ENCODE data around the gene YWHAG.

Gene YWHAG

GRCh38 chr7:76301000-76301399 is 57.8 kb downstream of the YWHAG start:
- TF ChIP-seq HDGF (IDR thresholded peaks at IDR 0.05; ENCODE audit: borderline replicate concordance), result no peak
- no peak for TF ChIP-seq FOXA1 (IDR thresholded peaks at IDR 0.05)
- TF ChIP-seq ELF4 (IDR thresholded peaks at IDR 0.05), result no peak
- no peak for TF ChIP-seq LEF1 (IDR thresholded peaks at IDR 0.05; ENCODE audit: borderline replicate concordance)
- no peak for TF ChIP-seq CTBP1 (IDR thresholded peaks at IDR 0.05; ENCODE audit: borderline replicate concordance)
- TF ChIP-seq ZNF384 (IDR thresholded peaks at IDR 0.05), result no peak
- TF ChIP-seq SP1 (IDR thresholded peaks at IDR 0.05), result no peak
- TF ChIP-seq L3MBTL2 (conservative IDR thresholded peaks at IDR 0.05), result no peak
- TF ChIP-seq BHLHE40 (IDR thresholded peaks at IDR 0.05; ENCODE audit: borderline replicate concordance), result no peak
- TF ChIP-seq TARDBP (IDR thresholded peaks at IDR 0.05), result no peak
- TF ChIP-seq, protein P1, sequence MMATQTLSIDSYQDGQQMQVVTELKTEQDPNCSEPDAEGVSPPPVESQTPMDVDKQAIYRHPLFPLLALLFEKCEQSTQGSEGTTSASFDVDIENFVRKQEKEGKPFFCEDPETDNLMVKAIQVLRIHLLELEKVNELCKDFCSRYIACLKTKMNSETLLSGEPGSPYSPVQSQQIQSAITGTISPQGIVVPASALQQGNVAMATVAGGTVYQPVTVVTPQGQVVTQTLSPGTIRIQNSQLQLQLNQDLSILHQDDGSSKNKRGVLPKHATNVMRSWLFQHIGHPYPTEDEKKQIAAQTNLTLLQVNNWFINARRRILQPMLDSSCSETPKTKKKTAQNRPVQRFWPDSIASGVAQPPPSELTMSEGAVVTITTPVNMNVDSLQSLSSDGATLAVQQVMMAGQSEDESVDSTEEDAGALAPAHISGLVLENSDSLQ (IDR thresholded peaks at IDR 0.05), result no peak
- no peak for TF ChIP-seq ARNT (IDR thresholded peaks at IDR 0.05)
- TF ChIP-seq FOXK2 (IDR thresholded peaks at IDR 0.05), result no peak
- TF ChIP-seq SUZ12 (IDR thresholded peaks at IDR 0.05), result no peak
- no peak for TF ChIP-seq NFRKB (IDR thresholded peaks at IDR 0.05)
- no peak for TF ChIP-seq FOXM1 (IDR thresholded peaks at IDR 0.05; ENCODE audit: borderline replicate concordance)
- ChIA-PET CTCF (no interaction called here), POLR2A (no interaction called here)
- DNase-seq (ENCODE audit: extremely low spot score), result no peak

DNA sequence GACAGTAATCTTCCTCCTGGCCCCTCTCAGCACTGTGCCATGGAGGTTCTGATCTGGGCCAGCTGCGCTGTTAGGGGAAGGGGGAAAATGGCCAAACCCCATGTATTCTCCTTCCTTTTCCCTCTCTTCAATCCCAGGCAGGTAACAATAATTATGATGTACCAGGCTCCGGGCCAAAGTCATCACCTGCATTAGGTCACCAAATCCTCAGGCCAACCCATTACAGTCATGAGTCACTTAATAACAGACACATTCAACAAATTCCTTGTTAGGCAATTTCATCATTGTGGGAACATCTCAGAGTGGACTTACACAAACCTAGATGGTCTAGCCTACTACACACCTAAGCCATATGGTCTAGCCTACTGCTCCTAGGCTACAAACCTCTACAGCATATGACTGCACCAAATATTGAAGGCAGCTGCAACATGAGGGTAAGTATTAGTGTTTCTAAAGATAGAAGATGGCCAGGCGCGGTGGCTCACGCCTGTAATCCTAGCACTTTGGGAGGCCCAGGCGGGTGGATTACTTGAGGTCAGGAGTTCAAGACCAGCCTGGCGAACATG is 58.5 kb downstream of the YWHAG start:
- no peak for DNase-seq (ENCODE audit: extremely low spot score)
- TF ChIP-seq ZNF384 (IDR thresholded peaks at IDR 0.05), result no peak
- TF ChIP-seq BHLHE40 (IDR thresholded peaks at IDR 0.05; ENCODE audit: borderline replicate concordance), result no peak
- no peak for TF ChIP-seq FOXA1 (IDR thresholded peaks at IDR 0.05)
- no peak for TF ChIP-seq LEF1 (IDR thresholded peaks at IDR 0.05; ENCODE audit: borderline replicate concordance)
- TF ChIP-seq, protein P1 (IDR thresholded peaks at IDR 0.05), result no peak
- no peak for TF ChIP-seq SP1 (IDR thresholded peaks at IDR 0.05)
- no peak for TF ChIP-seq SUZ12 (IDR thresholded peaks at IDR 0.05)
- no peak for TF ChIP-seq CTBP1 (IDR thresholded peaks at IDR 0.05; ENCODE audit: borderline replicate concordance)
- TF ChIP-seq TARDBP (IDR thresholded peaks at IDR 0.05), result no peak
- no peak for TF ChIP-seq ARNT (IDR thresholded peaks at IDR 0.05)
- no peak for TF ChIP-seq HDGF (IDR thresholded peaks at IDR 0.05; ENCODE audit: borderline replicate concordance)
- no peak for TF ChIP-seq ELF4 (IDR thresholded peaks at IDR 0.05)
- TF ChIP-seq L3MBTL2 (conservative IDR thresholded peaks at IDR 0.05), result no peak
- TF ChIP-seq FOXK2 (IDR thresholded peaks at IDR 0.05), result no peak
- TF ChIP-seq FOXM1 (IDR thresholded peaks at IDR 0.05; ENCODE audit: borderline replicate concordance), result no peak
- TF ChIP-seq NFRKB (IDR thresholded peaks at IDR 0.05), result no peak
- CTCF ChIA-PET, result no interaction called here
- POLR2A ChIA-PET, result no interaction called here

- no peak for DNase-seq (ENCODE audit: extremely low spot score)
- no peak for TF ChIP-seq BHLHE40 (IDR thresholded peaks at IDR 0.05; ENCODE audit: borderline replicate concordance)
- TF ChIP-seq FOXK2 (IDR thresholded peaks at IDR 0.05), result no peak
- TF ChIP-seq ARNT (IDR thresholded peaks at IDR 0.05), result no peak
- TF ChIP-seq LEF1 (IDR thresholded peaks at IDR 0.05; ENCODE audit: borderline replicate concordance), result no peak
- TF ChIP-seq SP1 (IDR thresholded peaks at IDR 0.05), result no peak
- TF ChIP-seq, protein P1 (IDR thresholded peaks at IDR 0.05), result no peak
- TF ChIP-seq FOXM1 (IDR thresholded peaks at IDR 0.05; ENCODE audit: borderline replicate concordance), result no peak
- TF ChIP-seq TARDBP (IDR thresholded peaks at IDR 0.05), result no peak
- TF ChIP-seq HDGF (IDR thresholded peaks at IDR 0.05; ENCODE audit: borderline replicate concordance), result no peak
- TF ChIP-seq NFRKB (IDR thresholded peaks at IDR 0.05), result no peak
- no peak for TF ChIP-seq ELF4 (IDR thresholded peaks at IDR 0.05)
- TF ChIP-seq SUZ12 (IDR thresholded peaks at IDR 0.05), result no peak
- TF ChIP-seq FOXA1 (IDR thresholded peaks at IDR 0.05), result no peak
- TF ChIP-seq CTBP1 (IDR thresholded peaks at IDR 0.05; ENCODE audit: borderline replicate concordance), result no peak
- TF ChIP-seq L3MBTL2 (conservative IDR thresholded peaks at IDR 0.05), result no peak
- TF ChIP-seq ZNF384 (IDR thresholded peaks at IDR 0.05), result no peak
- ChIA-PET POLR2A (interaction anchor here (0.8 kb wide), 1 partner anchor 130 kb away, joined by 3 read pairs; no protein-coding TSS in a partner anchor), CTCF (interaction anchor here (0.6 to 1.3 kb wide), 3 partner anchors 16 to 96 kb away, joined by 3 to 4 read pairs (median 4); no protein-coding TSS in a partner anchor)
Measured at GRCh38 chr7:76296743-76297740, 61.7 kb downstream of the YWHAG start.

GRCh38 chr7:76294344-76295024 is 64.3 kb downstream of the YWHAG start:
- no peak for DNase-seq (ENCODE audit: extremely low spot score)
- CTCF ChIA-PET, result interaction anchor here (0.7 to 1.3 kb wide), 2 partner anchors 13 to 19 kb away, joined by 3 to 6 read pairs; no protein-coding TSS in a partner anchor
- POLR2A ChIA-PET, result interaction anchor here (1.2 kb wide), 2 partner anchors 9 to 128 kb away, joined by 3 to 5 read pairs; no protein-coding TSS in a partner anchor
- no peak for TF ChIP-seq HDGF (IDR thresholded peaks at IDR 0.05; ENCODE audit: borderline replicate concordance)
- TF ChIP-seq, protein P1 (IDR thresholded peaks at IDR 0.05), result peak; percentile 89
